ENCODE results near the gene PRPF6.
"Not testable (repeated sequence)": the region's sequence is repeated elsewhere in the genome, so short reads cannot be mapped to it uniquely, and the experiment has no call there.

Gene PRPF6

DNA sequence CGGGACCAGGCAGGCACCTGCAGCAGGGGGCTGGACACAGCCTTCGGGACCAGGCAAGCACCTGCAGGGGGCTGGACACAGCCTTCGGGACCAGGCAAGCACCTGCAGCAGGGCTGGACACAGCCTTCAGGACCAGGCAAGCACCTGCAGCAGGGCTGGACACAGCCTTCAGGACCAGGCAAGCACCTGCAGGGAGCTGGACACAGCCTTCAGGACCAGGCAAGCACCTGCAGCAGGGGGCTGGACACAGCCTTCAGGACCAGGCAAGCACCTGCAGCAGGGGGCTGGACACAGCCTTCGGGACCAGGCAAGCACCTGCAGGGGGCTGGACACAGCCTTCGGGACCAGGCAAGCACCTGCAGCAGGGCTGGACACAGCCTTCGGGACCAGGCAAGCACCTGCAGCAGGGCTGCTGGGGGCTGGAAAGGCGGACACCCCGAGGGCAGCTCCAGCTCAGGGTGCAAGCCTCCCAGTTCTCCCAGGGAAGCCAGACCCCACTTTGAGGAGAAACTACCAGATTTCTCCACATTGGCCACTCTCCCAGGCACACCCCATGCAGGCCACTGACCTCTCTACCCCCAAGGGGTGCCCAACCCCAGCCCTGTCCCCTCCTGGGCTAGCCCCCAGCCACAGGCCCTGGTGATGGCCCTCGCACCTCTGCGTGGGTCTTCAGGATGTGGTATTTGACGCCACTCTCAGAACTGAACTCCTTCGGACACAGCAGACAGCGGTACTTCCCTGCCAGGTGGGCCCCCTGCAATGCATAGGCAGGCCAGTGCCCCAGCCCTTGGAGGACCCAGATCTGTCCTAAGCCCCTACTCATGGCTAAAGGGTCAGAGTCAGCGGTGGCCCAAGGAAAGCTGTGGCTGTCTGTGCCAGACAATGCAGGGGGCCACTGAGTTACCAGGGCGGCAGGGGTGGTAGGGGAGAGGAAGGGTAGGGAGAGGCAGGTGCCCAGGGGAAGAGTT lies 20.0 kb upstream of the PRPF6 start:
- H3K4me3 ChIP-seq (ENCODE audit: low read depth, low read length) = not testable (repeated sequence)

DNA sequence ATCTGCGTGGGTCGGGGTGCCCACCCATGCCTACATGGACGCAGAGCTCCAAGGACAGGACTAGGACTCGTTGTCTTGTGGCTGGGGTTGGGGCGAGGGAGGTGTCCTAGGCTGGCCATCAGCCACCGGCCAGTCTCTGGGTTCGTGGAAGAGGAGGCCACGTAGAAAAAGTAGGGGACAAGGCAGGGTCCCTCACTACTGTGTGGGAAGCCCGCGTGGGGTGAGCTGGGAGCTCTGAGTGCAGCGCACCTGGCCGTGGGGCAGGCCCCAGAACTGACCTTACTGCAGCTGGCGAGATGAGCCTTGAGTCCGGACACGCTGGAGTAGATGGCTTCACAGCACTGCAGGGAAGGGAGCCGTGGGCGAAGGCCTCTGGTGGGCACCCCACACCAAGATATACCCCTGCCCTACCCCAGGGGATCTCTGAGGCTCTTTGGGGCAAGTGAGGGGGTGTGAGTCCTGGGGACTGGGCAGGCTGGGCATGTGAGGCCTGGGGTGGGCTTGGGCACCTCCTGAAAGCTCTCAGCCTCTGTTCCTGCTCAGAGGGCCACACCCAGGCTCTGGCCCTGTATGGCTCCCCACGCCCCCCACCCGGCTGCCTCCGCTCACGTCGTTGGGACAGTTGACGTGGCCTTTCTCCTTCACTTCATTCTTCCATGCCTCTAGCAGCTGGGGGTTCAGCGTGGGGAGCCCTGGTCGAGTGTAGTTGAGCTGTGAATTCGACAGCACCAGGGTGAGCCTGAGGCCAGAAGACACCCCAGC lies 19.1 kb upstream of the PRPF6 start:
- H3K4me3 ChIP-seq (ENCODE audit: low read depth, low read length) = no peak overlapping the region

DNA sequence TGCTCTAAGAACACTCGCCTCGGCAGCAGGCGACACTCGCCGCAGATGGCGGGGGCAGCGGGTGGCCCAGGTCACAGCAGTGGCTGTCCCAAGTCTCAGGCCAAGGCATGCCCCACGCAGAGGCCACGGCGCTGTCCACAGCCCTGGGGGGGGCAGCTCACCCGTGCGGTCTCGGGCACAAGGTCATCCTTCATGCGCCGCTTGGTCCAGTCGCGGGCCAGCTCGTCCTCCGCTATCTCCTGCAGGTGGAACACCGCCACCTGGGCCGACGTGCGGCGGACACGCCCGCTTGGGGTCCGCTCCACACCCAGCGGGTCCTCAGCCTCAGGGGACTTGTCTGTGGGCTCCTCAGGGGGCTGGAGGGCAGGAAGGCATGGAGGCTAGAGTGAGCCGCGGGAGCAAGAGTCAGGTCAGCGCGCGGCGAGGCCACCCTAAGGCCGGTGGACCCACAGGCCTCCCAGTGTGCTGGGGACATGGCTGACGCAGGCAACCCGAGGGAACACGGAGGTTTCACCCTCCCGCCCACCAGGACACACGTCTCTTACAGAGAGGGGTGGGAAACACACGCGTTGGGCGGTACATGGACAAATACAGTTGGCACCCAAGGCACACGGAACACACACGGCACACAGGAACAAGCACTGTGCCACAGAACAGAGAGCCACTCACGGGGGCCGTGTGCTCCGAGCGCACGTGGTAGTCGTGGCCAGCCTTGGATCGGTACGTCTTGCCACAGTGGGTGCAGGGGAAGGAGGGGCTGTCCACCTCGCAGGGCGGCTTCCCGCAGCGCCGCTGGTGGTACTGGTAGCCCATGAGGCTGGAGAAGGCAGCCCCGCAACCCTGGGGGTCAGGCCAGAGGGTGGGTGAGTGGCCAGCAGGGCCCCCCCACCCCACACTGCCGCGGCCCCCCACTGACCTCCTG lies 18.2 kb upstream of the PRPF6 start:
- no peak overlapping the region for H3K4me3 ChIP-seq (ENCODE audit: low read depth, low read length)

DNA sequence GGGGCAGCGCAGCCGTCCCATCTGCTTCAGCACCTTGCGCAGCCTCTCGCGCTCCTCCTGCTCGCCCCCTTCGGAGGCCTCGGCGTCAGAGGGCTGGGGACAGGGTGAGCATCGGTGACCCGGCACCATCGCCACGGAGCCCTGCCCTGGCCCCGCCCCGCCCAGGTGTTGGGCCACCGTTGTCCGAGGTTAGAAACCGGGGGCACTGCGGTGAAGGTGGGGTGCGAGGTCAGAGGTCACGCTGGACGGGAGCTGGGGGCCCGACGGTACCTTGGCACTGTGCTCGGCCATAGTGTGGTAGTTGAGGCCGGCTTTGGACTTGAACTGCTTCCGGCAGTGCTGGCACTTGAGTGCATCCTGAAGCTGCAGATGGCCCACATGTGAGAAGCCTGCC lies 17.6 kb upstream of the PRPF6 start:
- no peak overlapping the region for H3K4me3 ChIP-seq (ENCODE audit: low read depth, low read length)

DNA sequence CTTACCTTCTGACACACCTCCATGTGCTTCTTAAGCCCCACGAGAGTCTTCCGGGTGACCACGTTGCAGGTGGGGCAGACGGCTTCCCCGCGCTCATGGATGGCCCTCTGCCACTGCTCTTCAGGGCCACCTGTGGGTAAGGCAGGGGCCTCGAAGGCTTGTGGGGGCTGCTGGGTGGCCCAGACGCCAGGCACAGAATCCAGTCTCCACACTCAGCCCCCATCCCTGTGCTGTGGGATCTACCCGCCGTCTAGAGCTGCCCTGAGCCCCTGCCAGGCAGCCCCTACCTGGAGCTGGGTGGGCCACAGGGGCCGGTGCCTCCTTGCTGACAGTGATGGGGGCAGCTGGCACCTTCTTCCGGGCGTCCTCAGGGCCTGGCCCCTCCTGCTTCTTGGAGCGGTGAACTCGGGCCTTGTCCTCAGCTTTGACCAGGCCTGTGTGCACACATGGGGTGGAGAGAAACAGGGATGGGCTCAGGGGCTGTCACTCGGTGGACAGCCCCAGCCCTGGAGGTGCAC lies 17.1 kb upstream of the PRPF6 start:
- no peak overlapping the region for H3K4me3 ChIP-seq (ENCODE audit: low read depth, low read length)

DNA sequence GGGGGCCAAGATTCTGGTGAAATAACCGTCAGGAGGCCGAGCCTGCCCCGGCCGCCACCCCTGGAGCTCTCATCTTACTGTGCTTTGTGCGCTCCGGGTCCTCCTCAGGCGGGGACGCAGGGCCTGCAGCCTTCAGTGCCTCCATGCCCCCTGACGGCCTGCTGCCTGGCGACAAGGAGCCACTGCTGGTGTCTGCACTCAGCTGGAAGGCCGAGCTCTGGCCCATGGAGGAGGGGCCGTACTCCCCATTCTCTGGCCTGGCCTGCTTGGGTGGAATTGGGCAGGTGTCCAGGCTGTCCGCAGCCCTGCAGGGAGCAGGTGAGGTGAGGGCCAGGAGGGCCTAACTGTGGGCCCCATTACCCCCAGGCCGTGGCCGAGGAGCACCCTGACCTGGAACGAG lies 16.5 kb upstream of the PRPF6 start:
- H3K4me3 ChIP-seq (ENCODE audit: low read depth, low read length) = no peak overlapping the region

DNA sequence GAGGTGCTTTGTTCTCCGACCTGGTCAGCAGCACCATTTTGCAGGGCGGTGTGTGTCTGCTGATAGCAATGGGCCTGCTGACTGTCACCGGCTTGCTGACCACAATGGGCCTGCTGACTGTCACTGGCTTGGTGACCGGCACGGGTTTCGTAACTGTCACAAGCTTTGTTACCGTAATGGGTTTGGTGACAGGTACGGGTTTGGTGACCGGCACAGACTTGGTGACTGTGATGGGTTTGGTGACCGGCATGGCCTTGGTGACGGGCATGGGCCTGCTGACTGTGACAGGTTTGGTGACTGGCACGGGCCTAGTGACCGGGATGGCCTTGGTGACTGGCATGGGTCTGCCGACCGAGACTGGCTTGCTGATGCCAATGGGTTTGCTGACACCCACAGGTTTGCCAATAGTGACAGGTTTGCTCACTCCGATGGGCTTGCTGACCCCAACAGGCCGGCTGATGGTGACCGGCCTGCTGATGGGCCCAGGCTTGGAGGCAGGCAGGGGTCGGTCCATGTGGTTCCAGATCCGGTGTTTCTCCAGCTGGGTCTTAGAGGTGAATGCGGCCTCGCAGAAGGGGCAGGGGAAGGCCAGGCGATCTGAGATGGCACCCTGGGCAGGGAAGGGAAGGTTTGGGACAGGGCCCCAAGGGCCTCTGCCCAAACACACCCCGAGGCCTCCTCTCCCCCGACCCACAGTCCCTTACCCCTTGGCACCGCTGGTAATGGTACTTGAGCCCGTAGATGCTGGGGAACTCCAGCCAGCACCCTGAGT lies 14.6 kb upstream of the PRPF6 start:
- H3K4me3 ChIP-seq (ENCODE audit: low read depth, low read length) = no peak overlapping the region

DNA sequence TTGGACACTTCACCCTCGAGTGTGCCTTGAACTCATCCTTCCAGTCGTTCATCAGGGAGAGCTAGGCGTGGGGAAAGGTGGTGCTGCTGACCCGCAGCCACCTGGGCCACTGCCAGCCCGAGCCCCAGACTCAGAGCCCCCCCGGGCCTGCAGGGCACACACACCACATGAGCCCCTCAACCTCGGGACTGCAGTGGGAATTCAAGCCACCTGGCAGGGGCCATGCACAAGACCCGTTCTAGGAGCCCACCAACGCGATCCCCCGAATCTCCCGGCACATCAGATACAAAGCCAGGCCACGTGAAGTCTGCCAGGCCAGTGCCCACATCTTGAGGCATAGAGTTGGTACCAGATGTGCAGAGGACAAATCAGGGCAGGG lies 14.0 kb upstream of the PRPF6 start:
- no peak overlapping the region for H3K4me3 ChIP-seq (ENCODE audit: low read depth, low read length)

DNA sequence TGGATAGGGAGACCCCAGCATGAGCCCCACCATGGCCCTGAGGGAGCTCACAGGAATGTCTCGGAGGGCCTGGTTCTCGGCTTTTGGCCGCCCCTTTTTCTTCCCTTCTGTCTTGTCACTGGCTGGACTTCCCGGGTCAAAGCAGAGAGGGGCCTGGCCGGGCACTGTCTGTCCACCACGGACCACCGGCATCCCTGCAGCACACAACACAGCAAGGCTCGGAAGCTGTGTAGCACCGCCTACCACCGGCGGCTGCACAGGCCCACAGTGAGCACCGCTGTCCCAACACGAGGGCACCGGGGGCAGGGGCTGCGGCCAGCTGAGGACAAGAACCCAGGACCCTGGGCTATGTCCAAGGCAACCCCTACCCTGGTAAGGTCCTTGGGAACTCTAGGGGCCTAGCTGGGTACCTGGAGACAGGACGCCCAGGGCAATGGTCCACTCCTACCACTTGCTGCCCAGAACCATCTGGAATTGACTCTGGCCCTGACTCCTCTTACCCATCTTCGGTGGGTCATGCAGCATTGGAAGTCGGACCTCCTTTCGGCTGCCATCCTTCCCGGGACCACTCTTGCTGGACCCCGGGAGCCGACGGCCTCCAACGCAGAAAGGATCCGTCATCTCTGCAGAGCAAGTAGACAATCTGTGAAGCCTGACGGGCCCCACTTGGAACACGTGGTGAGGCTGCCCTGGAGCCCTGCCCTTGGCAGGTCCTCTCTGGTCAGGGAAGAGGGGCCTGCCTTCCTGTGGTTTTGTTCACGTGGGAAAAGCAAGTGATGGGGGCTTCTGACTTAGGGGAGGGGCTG lies 13.4 kb upstream of the PRPF6 start:
- H3K4me3 ChIP-seq (ENCODE audit: low read depth, low read length) = no peak overlapping the region

DNA sequence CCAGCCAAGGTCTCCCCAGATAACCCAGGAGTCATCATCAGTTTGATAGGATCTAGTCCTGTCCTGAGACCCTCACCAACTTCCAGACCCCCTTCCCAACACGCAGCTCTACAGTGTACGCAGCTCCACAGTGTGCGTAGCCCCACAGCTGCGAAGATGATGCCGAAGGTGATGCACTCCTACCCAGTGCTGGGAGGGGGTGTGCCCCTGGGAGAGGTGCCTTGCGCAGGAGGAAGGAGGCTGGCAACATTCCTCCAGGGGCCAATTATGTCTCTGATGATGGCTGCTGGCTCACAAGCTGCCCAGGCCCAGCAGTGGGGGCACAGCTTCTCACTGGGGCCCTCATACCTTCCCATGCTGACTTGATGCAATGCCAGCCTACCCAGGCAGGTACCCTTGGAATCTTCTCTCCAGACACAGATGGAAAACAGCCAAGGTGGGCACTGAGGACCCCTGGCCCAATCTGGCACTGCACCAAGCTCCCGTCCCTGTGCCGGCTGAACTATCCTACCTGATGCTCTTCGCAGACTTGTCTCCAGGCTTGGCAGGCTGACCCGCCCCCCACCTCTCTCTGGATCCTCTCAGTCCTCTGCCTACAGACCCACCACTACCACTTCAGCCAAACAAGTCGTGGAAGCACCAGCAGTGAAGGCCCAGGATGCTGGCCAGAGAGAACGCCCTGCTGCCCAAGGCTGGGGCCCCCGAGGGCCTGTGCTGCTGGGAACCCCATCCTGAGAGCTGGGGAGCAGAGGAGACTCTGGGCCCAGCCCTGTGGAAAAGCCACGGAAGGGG lies 12.6 kb upstream of the PRPF6 start:
- no peak overlapping the region for H3K4me3 ChIP-seq (ENCODE audit: low read depth, low read length)

DNA sequence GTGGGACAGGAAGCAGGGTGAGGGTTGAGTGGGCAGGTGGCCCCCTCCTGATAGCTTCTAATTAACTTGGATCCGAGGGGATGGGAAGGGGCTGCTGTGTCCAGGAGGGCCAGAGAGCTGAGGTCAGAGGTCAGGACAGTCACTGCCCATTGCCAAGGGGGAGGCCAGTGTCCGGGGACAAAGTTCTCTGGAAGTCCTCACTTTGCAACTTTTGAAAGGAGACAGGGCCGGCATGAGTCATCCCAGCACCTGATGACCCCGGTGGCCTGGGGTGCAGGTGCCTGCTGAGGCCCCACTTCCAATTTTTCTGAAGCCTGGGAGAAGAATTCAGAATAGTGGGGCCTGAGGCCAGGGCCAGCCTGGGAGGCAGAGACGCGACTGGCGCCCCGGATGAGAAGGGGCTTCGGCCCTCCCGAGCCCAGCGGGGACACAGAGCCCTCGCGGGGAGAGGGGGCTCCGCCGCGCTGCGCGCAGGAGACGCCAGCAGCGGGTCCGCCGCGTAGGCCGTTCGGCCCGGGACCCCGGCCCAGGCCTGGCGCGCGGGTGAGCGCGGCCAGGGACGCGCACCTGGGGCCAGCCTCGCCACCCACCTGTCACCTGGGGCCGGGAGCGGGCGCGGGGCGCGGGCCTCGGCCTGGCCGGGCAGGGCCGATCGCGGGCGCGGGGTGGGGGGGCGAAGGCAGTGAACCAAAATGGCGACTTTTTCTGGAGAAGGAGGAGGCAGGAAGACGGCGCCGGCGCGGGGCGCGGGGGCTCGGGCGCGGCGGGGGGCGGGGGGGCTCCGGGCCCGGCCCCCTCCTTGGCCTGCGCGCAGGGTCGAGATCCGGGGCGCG lies 11.8 kb upstream of the PRPF6 start:
- peak overlapping the region; percentile 70 for H3K4me3 ChIP-seq (ENCODE audit: low read depth, low read length)

DNA sequence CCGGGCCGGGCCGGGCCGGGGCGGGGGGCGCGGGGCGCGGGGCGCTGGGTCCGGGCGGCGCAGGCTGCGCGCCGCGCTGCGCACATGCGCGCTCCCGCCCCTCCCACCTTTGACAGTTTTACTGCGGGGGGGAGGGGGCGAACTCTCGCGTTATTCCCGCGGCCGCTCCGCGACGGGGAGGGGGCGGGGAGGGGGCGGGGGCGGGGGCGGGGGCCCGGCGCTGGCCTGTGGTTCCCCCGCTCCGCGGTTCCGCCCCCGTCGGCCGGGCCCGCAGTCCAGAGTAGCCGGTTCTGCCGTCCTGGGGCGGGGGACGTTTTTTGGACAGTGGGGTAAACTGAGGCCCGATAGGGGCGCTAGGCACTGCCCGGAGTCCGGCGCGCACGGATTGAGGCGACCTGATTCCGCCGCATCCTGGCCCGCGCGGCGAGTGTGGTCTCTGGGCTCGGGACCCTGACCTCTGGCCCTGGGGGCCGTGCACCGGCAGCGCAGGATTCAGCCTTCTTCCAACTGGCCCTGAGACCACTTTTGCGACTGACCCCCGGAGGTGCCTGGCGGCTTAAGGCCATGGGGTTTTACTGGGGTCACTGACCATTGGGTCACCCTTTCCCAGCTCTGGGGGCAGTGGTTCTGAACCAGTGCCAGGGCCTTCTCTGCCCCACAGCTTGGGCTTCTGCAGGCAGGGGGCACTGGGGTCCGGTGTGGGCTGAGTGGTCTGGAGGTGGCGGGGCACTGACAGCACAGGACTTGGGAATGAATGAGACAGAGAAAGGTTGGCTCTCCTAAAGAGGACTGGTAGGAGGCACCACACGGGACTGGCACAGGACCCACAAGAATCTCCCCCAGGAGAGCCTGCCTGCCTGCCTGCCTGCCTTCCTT lies 10.9 kb upstream of the PRPF6 start, which contains the start of gene ZNF512B:
ZNF512B (minus strand) TSS at position 93 of the 876 bp plus-strand sequence. CDS start 1,980 bp downstream, outside the sequence.
- H3K4me3 ChIP-seq (ENCODE audit: low read depth, low read length) = peak within 1 kb of the TSS; percentile 70

DNA sequence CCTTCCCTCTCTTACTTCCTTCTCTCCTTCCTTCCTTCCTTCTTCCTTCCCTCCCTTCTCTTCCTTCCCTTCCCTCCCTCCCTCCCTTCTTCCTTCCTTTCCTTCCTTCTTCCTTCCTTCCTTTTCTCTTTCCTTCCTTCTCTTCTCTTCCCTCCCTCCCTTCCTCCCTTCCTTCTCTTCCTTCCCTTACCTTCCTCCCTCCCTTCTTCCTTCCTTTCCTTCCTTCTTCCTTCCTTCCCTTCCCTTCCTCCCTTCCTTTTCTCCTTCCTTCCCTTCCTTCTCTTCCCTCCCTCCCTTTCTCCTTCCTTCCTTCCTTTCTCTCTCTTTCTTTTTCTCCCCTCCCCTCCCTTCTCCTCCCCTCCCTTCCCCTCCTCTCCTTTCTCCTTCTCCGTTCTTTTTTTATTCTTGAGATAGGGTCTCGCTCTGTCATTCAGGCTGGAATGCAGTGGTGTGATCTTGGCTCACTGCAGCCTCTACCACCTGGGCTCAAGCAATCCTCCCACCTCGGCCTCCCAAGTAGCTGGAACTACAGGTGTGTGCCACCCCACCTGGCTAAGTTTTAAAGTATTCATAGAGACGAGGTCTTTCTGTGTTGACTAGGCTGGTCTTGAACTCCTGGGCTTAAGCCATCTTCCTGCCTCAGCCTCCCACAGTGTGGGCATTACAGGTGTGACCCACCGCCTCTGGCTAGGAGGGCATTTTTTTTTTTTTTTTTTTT lies 10.1 kb upstream of the PRPF6 start:
- H3K4me3 ChIP-seq (ENCODE audit: low read depth, low read length) = no peak overlapping the region

DNA sequence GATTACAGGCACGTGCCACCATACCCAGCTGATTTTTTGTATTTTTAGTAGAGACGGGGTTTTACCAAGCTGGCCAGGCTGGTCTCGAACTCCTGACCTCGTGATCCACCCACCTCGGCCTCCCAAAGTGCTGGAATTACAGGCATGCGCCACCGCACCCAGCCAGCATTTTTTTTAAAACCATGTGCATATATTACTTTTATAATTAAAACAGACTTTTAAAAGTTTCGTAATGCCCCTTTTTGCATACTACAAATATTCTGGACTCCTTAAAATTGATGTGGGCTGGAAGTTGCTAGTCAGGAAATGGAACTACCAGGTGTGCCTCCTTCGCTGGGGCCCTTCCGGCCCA lies 9.0 kb upstream of the PRPF6 start:
- H3K4me3 ChIP-seq (ENCODE audit: low read depth, low read length) = not testable (repeated sequence)

DNA sequence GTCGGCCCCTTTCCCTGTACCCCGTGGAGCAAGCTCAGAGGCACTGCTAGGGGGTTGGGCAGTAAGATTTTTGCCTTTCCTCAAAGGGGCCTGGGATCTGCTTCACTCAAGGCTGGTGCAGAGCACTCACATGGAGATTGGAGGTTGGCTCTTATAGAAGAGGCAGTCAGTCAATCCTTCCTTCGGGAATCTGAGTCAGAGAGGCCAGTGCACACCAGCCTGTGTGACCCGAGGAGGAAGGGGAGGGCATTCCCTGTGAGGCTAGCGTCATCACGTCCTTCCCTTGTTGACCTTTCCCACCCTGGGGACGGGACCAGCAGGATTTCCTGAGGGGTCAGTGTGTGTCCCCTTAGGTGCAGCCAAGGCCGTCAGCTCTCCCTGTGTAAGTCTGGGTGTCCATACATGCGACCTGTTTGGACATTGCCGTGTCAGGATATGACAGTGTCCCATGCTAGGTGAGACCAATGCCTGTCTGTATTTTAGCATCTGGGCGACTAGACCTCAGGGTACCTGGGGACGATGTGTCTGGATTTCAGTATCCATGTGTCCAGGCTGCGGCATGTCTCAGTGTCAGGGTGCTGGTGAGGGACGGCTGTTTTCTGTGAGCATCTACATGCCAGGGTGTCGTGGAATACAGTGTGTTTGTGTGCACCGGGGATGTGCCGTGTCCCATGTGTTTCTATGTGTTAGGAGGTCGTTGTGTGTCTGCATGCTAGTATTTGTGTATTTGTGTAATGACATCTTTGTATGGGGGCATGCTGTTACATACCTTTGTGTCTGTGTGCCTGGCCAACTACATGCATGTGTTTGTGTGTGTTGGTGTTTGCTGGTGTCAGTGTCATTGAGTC lies 8.4 kb upstream of the PRPF6 start:
- H3K4me3 ChIP-seq (ENCODE audit: low read depth, low read length) = no peak overlapping the region

All from iPS-11a (cell line).